ENCODE measurements around the gene PPP2R2D. TPM values are rescaled to one million over a fixed set of nuclear protein-coding genes. Genes with fewer than 3 reads are reported as not detected.

PPP2R2D gene
- polyA plus RNA-seq, 1 donor: 49.5 TPM

- DNase-seq: no peak
These were observed 14.6 kb upstream of the PPP2R2D start for GRCh38 chr10:131886237-131886636.

GRCh38 chr10:131888186-131888604, 12.6 kb upstream of the PPP2R2D start:
- no peak for DNase-seq

DNA sequence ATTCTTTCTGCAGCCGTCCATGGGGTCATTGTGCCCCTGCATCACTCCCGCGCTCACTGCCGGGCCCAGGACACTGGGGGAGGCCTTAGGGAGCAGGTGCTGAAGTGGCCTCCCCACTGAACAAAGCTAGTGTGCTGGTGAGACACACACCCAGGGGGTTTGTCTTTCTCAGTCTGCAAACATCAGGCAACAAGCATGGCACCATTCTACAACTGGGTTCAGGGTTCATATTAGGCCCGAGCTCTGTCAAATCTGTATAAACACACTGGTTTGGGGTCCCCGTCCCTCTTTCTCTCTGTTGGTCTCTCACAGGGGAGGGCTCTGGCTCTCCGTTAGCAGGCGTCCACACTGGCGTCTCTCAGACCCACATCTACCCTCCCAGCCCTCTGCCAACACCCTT, 11.1 kb upstream of the PPP2R2D start:
- no peak for DNase-seq

DNA sequence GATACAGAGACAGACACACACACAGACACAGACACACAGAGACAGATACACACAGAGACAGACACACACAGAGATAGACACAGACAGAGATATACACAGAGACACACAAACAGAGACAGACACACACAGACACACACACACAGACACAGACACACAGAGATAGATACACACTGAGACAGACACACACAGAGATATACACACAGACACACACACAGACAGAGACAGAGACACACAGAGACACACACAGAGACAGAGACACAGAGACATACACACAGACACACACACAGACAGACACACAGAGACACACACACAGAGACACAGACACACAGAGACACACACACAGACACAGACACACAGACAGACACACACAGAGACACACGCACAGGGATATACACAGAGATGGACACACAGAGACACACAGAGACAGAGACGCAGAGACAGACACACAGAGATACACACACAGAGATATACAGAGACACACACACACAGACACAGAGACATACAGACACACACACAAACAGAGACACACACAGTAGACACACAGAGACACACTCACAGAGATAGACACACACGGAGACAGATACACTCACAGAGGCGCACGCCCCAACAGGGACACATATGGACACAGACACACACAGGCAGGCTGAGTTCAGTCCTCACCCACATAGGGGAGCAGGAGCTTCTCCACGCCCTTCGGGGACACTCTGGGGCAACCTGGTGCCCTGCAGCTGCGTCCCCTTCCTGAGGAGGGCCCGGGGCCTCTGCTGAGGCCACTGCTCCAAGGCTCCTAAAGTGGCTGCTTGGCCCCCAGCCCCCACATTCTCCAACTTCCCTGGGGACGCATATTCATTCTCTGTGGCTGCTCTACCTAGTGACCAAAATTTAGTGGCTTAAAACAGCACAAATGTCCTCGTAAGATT, 10.3 kb upstream of the PPP2R2D start:
- DNase-seq: no peak

DNA sequence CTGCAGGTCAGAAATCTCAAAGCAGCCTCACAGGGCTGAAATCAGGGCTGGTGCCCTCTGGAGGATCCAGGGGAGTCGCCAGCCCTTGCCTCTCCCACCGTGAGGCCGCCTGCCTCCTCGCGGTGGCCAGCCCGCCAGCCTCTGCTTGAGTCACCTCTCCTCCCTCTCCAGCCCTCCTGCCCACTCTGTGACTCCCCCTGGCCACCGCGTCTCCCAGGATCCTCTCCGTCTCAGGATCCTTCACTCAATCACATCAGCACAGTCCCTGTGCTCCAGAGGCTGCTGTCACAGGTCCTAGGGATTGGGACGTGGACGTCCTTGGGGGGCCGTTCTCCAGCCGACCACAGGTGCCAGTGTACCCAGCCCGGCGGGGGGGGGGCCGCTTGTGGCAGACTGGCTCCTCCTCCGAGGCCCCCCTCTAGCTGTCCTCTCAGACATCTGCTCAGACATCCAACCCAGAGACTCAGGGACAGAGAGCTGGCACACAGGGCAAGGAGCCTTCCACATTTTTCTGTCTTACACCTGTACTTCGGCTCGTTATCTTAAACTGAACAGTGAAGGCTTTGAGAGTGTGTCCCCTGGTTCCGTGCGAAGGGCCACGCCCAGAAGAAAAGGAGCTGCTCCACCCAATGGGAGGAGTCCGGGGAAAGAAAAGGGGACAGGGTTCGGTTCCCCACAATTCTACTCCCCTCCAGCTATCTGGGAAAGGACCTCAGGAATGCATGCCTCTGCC, 9.4 kb upstream of the PPP2R2D start:
- DNase-seq: no peak

DNA sequence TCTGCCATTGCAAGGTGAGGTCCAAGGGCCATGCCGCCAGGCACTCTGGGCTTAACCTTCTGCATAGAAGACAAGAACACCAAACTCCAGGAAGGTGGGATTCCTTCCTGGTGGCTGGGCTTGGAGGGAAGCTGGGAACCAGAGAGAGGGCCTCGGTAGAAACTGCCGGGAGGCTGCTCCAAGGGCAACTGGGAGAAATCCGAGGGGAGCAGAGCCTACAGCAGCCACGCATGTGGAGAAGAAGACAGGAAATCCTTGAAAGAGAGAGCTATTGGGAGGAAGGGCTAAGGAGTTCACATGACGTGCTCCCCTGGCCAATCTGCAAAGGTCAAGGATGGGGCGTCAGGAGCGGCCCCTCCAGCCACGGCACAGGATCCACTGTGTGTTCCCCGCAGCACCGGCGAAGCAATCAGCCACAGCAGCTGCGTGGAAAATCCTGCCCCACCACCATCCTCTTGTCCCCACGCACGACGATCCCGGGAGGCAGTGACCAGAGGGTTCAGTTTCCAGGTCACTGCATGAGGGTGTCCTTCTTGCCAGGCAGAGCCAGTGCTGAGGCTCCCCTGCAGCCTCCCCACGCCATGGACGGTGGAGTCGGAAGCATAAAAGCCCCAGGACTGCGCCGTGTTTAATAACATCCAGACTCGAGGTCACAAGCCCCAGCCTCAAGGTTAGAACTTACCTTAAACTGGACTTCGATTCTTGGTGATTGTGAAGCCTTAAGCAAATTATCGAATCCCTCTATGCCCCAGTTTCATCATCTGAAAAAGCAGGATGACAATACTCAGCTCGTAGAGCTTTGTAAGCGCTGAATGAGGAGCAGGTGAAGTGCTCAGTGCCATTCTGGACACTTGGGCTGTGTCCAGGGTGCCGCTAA, 8.6 kb upstream of the PPP2R2D start:
- DNase-seq: no peak

DNA sequence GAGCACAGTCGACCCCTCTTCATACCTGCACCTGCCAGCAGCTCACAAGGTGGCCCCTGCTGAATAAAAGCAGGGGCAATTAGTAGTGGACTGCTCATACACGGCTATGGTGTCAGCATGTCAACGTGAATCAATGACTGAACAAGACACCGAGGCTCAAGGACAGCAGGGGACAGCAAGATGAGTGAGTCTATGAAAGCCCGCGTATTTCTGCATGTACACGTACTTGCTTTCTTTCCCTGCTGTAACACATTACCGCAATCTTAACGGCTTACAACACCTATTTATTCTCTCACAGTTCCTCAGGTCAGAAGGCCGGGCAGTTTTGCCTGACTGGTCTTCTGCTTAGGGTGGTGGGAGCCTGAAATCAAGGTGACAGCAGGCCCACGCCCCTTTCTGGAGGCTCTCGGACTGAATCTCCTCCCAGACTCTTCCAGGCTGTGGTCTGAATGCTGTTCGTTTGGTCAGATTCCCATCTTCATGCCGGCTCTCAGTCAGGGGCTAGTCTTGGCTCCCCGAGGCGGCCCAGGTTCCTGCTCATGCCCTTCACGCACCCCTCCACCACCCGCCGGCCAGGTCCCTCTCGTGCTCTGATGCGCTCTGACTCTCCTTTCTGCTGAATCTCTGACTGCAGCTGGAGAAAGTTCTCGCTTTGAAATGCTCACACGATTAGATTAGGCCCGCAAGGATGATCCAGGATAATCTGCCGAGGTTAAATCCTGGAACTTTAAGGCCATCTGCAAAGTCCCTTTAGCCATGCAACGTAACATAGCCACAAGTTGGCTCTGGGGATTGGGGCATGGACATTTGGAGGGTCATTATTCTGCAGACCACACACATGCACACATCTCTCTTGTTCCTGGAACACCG, 7.8 kb upstream of the PPP2R2D start:
- no peak for DNase-seq

GRCh38 chr10:131895116-131895515, 5.7 kb upstream of the PPP2R2D start:
- no peak for DNase-seq

- no peak for DNase-seq
These were observed 4.4 kb upstream of the PPP2R2D start for GRCh38 chr10:131896403-131896802.

- no peak for DNase-seq
These were observed 3.4 kb upstream of the PPP2R2D start for GRCh38 chr10:131897297-131897899.

DNA sequence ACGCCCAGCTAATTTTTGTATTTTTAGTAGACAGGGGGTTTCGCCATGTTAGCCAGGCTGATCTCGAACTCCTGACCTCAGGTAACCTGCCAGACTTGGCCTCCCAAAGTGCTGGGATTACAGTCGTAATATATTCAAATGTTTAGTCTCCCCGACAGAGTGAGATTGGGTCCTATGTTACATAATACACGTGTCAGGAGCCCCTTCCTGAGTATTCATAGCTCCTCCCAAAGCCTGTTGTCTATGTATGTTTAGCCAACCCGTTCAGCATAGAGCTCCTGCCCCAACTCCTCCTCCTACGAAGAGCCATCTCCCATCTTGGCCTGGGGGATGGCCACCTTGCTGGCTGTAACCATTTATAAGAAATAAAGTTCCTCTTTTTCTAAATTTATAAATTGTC, 2.7 kb upstream of the PPP2R2D start:
- DNase-seq: no peak

DNA sequence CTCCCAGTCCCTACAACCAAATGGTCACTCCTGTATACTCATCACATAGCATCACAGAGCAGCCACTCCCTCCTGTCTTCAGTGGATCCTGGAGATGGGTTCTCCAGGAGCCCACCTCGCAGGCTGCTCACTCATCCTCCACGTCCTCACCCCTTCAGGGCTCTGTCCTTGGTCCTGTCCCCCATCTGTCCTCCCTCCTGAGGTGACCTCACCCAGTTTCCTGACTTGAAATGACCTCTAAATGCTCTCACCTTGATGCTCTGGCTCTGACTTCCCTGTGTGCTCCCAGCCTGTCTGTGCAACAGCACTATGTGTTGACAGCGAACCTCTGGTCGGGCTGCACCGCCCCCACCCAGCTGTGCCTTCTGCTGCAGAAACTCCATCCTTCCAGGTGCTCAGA, 2.1 kb upstream of the PPP2R2D start:
- no peak for DNase-seq

- no peak for DNase-seq
These were observed 1.6 kb upstream of the PPP2R2D start for GRCh38 chr10:131899116-131899690.

DNA sequence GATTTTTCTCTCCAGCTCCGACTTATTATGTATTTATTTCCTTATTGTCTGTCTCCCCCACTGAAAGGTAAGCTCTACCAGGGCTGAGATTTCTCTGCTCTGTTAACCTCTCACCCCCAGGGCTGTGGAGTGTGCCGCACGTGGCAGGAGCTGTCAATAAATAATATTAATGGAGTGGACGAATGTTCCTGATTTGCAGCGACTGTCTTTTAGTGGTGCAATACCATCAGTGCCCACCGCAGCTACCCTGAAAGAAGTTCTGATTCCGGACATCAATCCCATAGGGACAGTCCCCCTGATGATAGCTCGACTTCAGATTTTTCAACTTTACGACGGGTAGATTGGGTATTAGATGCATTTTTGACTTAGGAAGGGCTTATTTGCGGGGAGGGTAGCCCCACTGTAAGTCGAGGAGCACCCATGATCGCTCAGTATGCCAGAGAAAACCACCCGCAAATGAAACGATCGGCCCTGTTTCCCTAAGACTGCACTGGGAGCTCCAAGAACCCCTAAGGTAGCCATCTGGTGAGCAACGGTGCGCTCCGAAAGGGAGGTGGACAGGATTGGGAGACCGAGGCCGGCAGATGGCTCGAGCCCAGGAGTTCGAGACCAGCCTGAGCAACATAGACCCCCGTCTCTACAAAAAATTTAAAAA, 986 bp upstream of the PPP2R2D start:
- no peak for DNase-seq

DNA sequence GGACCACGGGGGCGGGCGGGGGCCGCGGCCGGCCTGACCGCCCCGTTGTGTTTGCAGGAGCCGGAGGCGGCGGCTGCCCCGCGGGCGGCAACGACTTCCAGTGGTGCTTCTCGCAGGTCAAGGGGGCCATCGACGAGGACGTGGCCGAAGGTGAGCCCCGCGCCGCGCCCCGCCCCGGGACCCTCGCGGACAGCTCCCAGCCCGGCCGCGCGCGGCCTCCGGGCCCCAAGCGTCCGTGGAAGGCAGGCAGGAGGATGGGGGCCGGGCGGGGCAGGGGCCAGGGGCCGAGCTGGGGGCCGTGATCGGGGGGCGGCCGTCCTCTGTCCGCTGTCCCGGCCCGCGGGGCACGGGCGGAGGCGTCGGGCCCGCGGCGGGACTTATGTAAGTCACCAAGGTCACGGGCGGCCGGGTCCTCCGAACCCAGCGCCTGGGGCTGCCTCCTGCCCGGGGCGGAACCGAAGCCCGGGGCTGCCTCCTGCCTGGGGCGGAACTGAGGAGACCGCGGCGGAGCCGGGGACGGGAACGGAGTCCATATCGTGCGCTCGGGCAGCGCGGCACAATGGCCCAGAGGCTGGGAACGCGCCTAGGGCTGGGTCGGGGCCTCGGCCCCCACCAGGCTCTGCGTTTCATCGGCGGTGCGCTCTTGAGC, 497 bp downstream of the PPP2R2D start:
- DNase-seq: no peak

DNA sequence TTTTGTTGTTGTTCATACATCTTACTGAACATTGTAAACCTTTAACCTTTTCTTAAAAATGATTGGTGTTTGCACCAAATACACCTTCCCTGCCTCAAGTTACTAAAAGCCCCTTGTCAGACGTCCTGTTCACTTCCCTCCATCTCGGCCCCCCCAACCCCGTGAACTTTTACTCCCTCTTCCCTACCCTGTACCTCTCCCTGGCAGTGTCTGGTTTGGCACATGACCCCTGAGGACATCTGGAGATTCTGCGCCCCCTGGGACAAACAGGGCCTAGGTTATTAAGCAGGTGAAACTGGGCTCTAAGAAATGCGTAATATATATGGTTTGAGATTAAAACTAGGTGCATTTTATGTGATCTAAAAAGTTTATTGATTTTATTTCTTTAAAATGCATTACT, 1.4 kb downstream of the PPP2R2D start:
- no peak for DNase-seq

GRCh38 chr10:131902691-131903090, 1.9 kb downstream of the PPP2R2D start:
- no peak for DNase-seq

DNA sequence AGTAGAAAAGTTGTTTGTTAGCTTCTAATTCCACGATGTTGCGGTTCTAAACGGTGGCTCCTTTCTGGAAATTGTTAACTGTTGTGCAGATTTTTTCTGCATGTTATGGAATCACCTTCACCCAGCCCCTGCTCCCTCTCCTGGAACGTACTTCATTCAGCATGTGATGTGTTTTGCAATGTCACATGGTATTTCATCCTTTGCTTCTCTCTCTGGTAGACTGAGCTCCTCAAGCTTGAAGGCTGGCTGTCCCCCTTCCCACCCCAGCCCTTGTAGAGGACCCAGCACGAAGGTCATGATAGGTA, 4.4 kb downstream of the PPP2R2D start:
- DNase-seq: no peak

DNA sequence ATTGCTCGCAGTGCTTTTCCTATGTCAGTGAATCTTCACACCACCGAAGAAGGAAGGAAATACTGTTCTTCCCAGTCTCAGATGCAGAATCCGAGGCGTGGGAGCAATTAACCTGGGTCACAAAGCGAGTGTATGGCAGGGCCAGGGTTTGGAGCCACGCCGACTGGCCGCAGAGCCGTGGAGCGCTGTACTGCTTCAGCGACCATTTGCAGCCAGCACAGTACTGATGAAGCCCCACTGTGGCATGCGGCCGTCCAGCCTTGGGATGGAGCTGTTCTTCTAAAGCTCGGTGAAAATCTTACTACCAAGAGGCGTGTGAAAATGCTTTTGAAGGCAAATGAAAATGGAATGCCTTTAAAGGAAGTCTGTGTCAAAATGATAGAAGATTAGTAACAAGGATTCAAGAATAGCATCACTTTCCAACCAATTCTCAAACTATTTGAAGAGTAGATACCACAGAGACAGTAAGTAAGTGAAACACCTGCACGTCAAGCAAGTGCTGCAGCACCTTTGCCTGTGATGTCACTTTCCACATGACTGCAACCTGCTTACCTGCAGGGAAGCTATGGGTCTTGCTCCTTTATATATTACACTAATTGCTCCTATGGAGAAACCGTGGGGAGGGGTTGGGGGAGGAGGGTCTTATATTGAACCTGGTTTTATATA, 4.9 kb downstream of the PPP2R2D start:
- DNase-seq: no peak

Data from left kidney (tissue), 2 donors.